Panc1 (cell line): Measurements from ENCODE around the gene LHFPL2. TPM values are rescaled to one million over a fixed set of nuclear protein-coding genes. Genes with fewer than 3 reads are reported as not detected.
"Not testable (repeated sequence)": the region's sequence is repeated elsewhere in the genome, so short reads cannot be mapped to it uniquely, and the experiment has no call there.

ENCODE experiments used
- ATAC-seq: fragments of 200-7000 bp; cut with Tn5 transposase; 2 replicates; pipeline ENCODE4 v1.9.1; 2020; ENCODE audit warnings: mild to moderate bottlenecking, moderate library complexity
- BruUV-seq: library from RNA; stranded (reverse); fragments of 400-500 nt; replicated peaks from 2 replicates; lab custom pipeline; 2021; lab: Mats Ljungman, UMichigan
- CTCF ChIA-PET: fragments of 300-600 bp; sonication (Branson Sonifier 250); formaldehyde crosslinking; loops from one replicate; lab custom pipeline; 2022; ENCODE audit warnings: antibody characterized with exemption; lab: Charles Lee
- POLR2A ChIA-PET: fragments of 300-600 bp; sonication (Branson Sonifier 250); formaldehyde crosslinking; loops from one replicate; lab custom pipeline; 2022; ENCODE audit warnings: antibody characterized with exemption; lab: Charles Lee
- DNase-seq: peaks from one replicate; pipeline ENCODE4 v3.0.0-alpha.2; 2010; ENCODE audit warnings: low read depth, low spot score
- H3K27ac ChIP-seq: 2 replicates; pipeline ENCODE4 v1.5.1; 2011; ENCODE audit warnings: mild to moderate bottlenecking, low read length, inconsistent platforms
- H3K27me3 ChIP-seq: fragments of 200-500 bp; sonication (Bioruptor generic); 2 replicates; pipeline ENCODE4 v1.6.0; 2014; ENCODE audit warnings: low read length, inconsistent platforms; ENCODE audit not compliant: control insufficient read depth, insufficient read depth
- H3K36me3 ChIP-seq: fragments of 200-500 bp; sonication (Bioruptor generic); 2 replicates; pipeline ENCODE4 v1.5.1; 2014; ENCODE audit warnings: inconsistent platforms, mild to moderate bottlenecking, low read length, moderate library complexity; ENCODE audit not compliant: control insufficient read depth, insufficient read depth
- H3K4me1 ChIP-seq: 2 replicates; pipeline ENCODE4 v1.5.1; 2011; ENCODE audit warnings: inconsistent platforms, mild to moderate bottlenecking, low read length, moderate library complexity; ENCODE audit not compliant: control insufficient read depth, insufficient read depth
- H3K4me3 ChIP-seq, 2 experiments: 2 replicates each; pipeline ENCODE4 v1.5.1; 2011 to 2012; ENCODE audit warnings: low read depth in 2 of 2, low read length in 2 of 2, mild to moderate bottlenecking in 2 of 2, inconsistent platforms in 1 of 2, moderate library complexity in 1 of 2
- H3K9me3 ChIP-seq: fragments of 200-500 bp; sonication (Bioruptor generic); 2 replicates; pipeline ENCODE4 v1.5.1; 2014; ENCODE audit warnings: low read depth, mild to moderate bottlenecking, inconsistent platforms, low read length, moderate library complexity; ENCODE audit not compliant: control insufficient read depth, insufficient read depth
- POLR2AphosphoS5 ChIP-seq: IDR thresholded peaks from 2 replicates; pipeline ENCODE4 v1.6.1; 2012; ENCODE audit warnings: mild to moderate bottlenecking, low read depth, low read length, moderate library complexity
- SIN3A ChIP-seq: IDR thresholded peaks from 2 replicates; pipeline ENCODE4 v1.6.1; 2012; ENCODE audit warnings: low read depth, mild to moderate bottlenecking, low read length, moderate library complexity, borderline replicate concordance; ENCODE audit not compliant: insufficient read depth
- TCF7L2 ChIP-seq: IDR thresholded peaks from 2 replicates; pipeline ENCODE4 v1.6.1; 2011; ENCODE audit warnings: mild to moderate bottlenecking, low read depth, low read length, inconsistent platforms
- in situ Hi-C: cut with HindIII; loops from 2 replicates; pipeline ENCODE4 v1.10.0; 2016; ENCODE audit warnings: low sequenced_read_pairs, low pct_unique_long_range_greater_than_20kb
- intact Hi-C: fragments of 100-400 bp; cut with micrococcal nuclease; formaldehyde crosslinking; loops from one replicate; pipeline ENCODE4 v1.10.0; 2022; ENCODE audit not compliant: unreplicated experiment
- total RNA-seq: library from RNA; stranded (reverse); gene quantifications from one replicate; pipeline ENCODE4 v1.2.1, GENCODE V29; 2021; ENCODE audit not compliant: unreplicated experiment
- TF ChIP-seq, protein P1 (sequence below): fragments of 450-650 bp; IDR thresholded peaks from 2 replicates; pipeline ENCODE4 v1.5.1; 2017; ENCODE audit warnings: mild to moderate bottlenecking
- TF ChIP-seq, protein P2 (sequence below), 2 experiments: IDR thresholded peaks; 2 replicates each; pipeline ENCODE4 v1.6.1; 2011 to 2012; ENCODE audit warnings: low read depth in 2 of 2, control low read depth in 1 of 2, low read length in 1 of 2, mild to moderate bottlenecking in 1 of 2, moderate library complexity in 1 of 2; ENCODE audit not compliant: insufficient read depth in 1 of 2

Gene LHFPL2
- total RNA-seq, 1 experiment from 2014 or later: 25.8 TPM

DNA sequence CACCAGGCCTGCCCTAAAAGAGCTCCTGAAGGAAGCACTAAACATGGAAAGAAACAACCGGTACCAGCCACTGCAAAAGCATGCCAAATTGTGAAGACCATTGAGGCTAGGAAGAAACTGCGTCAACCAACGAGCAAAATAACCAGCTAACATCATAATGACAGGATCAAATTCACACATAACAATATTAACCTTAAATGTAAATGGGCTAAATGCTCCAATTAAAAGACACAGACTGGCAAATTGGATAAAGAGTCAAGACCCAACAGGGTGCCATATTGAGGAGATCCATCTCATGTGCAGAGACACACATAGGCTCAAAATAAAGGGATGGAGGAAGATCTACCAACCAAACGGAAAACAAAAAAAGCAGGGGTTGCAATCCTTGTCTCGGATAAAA, 35.3 kb upstream of the LHFPL2 start:
- H3K4me1 ChIP-seq, H3K4me3 ChIP-seq, H3K27ac ChIP-seq, ATAC-seq, H3K9me3 ChIP-seq, POLR2A ChIA-PET, H3K27me3 ChIP-seq, DNase-seq, H3K36me3 ChIP-seq, in situ Hi-C loops, intact Hi-C loops, BruUV-seq, CTCF ChIA-PET: not testable (repeated sequence)

- intact Hi-C loops: no loop called here
These were observed 31.3 kb upstream of the LHFPL2 start for GRCh38 chr5:78679905-78680304.

More at GRCh38 chr5:78679905-78680304, 31.3 kb upstream of the LHFPL2 start:
- no peak for ATAC-seq
- Histone ChIP-seq H3K36me3 (no peaks in the 10 kb centered on the region), H3K27me3 (no peaks in the 10 kb centered on the region), H3K4me3 (no peak overlapping the region), H3K9me3 (no peaks in the 10 kb centered on the region), H3K4me1 (no peaks in the 10 kb centered on the region), H3K27ac (no peak overlapping the region)
- CTCF ChIA-PET: no interaction called here
- no peak for DNase-seq
- BruUV-seq: no TSS peak
- POLR2A ChIA-PET: no interaction called here
- TF ChIP-seq, protein P1, sequence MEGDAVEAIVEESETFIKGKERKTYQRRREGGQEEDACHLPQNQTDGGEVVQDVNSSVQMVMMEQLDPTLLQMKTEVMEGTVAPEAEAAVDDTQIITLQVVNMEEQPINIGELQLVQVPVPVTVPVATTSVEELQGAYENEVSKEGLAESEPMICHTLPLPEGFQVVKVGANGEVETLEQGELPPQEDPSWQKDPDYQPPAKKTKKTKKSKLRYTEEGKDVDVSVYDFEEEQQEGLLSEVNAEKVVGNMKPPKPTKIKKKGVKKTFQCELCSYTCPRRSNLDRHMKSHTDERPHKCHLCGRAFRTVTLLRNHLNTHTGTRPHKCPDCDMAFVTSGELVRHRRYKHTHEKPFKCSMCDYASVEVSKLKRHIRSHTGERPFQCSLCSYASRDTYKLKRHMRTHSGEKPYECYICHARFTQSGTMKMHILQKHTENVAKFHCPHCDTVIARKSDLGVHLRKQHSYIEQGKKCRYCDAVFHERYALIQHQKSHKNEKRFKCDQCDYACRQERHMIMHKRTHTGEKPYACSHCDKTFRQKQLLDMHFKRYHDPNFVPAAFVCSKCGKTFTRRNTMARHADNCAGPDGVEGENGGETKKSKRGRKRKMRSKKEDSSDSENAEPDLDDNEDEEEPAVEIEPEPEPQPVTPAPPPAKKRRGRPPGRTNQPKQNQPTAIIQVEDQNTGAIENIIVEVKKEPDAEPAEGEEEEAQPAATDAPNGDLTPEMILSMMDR: no peak
- TF ChIP-seq SIN3A (no peak), POLR2AphosphoS5 (no peak), TCF7L2 (no peak)
- TF ChIP-seq, protein P2, sequence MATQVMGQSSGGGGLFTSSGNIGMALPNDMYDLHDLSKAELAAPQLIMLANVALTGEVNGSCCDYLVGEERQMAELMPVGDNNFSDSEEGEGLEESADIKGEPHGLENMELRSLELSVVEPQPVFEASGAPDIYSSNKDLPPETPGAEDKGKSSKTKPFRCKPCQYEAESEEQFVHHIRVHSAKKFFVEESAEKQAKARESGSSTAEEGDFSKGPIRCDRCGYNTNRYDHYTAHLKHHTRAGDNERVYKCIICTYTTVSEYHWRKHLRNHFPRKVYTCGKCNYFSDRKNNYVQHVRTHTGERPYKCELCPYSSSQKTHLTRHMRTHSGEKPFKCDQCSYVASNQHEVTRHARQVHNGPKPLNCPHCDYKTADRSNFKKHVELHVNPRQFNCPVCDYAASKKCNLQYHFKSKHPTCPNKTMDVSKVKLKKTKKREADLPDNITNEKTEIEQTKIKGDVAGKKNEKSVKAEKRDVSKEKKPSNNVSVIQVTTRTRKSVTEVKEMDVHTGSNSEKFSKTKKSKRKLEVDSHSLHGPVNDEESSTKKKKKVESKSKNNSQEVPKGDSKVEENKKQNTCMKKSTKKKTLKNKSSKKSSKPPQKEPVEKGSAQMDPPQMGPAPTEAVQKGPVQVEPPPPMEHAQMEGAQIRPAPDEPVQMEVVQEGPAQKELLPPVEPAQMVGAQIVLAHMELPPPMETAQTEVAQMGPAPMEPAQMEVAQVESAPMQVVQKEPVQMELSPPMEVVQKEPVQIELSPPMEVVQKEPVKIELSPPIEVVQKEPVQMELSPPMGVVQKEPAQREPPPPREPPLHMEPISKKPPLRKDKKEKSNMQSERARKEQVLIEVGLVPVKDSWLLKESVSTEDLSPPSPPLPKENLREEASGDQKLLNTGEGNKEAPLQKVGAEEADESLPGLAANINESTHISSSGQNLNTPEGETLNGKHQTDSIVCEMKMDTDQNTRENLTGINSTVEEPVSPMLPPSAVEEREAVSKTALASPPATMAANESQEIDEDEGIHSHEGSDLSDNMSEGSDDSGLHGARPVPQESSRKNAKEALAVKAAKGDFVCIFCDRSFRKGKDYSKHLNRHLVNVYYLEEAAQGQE (IDR thresholded peaks at IDR 0.05; ENCODE audit: insufficient read depth in 1 of 2, low read depth in 2 of 2, low read length in 1 of 2): no peak
- in situ Hi-C loops: no loop called here
